ENCODE results near the gene EML5.

DNA sequence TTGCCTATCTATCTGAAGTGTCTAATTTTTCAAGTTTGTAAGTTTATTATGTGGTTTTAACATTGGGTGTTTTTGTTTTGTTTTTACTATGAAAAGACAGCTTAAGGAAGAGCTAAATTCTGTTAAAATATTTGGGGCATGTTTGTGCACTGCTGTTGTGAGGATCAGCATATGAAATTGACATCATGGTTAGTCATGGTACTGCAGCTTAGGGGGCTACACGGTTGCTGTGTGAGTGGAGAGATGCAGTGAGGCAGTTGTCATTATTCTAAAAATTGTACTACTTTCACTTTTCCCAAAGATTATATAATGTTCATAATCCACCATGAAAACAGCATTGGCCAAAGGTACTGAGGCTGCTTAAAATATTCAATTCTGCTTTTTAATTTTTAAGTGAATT, 180.9 kb downstream of the EML5 start:
- TF ChIP-seq CTCF (IDR thresholded peaks at IDR 0.05 in 2 of 3, conservative IDR thresholded peaks at IDR 0.05 in 1 of 3; ENCODE audit: borderline replicate concordance in 1 of 3, insufficient read depth in 1 of 3, low read depth in 2 of 3, low read length in 2 of 3) = peak in 1 of 3 experiments; percentile 19; a peak in 1 of 6 replicates
- no peak for TF ChIP-seq POLR2A (IDR thresholded peaks at IDR 0.05; ENCODE audit: borderline replicate concordance, extremely low read depth, insufficient read depth, insufficient read length)
- no peak for TF ChIP-seq EZH2 (IDR thresholded peaks at IDR 0.05)
- no peak for TF ChIP-seq RAD21 (IDR thresholded peaks at IDR 0.05; ENCODE audit: low read depth)
- TF ChIP-seq, protein P1, sequence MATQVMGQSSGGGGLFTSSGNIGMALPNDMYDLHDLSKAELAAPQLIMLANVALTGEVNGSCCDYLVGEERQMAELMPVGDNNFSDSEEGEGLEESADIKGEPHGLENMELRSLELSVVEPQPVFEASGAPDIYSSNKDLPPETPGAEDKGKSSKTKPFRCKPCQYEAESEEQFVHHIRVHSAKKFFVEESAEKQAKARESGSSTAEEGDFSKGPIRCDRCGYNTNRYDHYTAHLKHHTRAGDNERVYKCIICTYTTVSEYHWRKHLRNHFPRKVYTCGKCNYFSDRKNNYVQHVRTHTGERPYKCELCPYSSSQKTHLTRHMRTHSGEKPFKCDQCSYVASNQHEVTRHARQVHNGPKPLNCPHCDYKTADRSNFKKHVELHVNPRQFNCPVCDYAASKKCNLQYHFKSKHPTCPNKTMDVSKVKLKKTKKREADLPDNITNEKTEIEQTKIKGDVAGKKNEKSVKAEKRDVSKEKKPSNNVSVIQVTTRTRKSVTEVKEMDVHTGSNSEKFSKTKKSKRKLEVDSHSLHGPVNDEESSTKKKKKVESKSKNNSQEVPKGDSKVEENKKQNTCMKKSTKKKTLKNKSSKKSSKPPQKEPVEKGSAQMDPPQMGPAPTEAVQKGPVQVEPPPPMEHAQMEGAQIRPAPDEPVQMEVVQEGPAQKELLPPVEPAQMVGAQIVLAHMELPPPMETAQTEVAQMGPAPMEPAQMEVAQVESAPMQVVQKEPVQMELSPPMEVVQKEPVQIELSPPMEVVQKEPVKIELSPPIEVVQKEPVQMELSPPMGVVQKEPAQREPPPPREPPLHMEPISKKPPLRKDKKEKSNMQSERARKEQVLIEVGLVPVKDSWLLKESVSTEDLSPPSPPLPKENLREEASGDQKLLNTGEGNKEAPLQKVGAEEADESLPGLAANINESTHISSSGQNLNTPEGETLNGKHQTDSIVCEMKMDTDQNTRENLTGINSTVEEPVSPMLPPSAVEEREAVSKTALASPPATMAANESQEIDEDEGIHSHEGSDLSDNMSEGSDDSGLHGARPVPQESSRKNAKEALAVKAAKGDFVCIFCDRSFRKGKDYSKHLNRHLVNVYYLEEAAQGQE (IDR thresholded peaks at IDR 0.05; ENCODE audit: low read depth) = no peak
- TF ChIP-seq, protein P2, sequence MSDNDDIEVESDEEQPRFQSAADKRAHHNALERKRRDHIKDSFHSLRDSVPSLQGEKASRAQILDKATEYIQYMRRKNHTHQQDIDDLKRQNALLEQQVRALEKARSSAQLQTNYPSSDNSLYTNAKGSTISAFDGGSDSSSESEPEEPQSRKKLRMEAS (IDR thresholded peaks at IDR 0.05) = no peak
- no peak for TF ChIP-seq SIN3A (IDR thresholded peaks at IDR 0.05; ENCODE audit: low read depth)
